Panc1 (cell line): ENCODE data around the gene RSAD2. TPM values are rescaled to one million over a fixed set of nuclear protein-coding genes. Genes with fewer than 3 reads are reported as not detected.

Experiments used
- ATAC-seq: fragments of 200-7000 bp; cut with Tn5 transposase; 2 replicates; pipeline ENCODE4 v1.9.1; 2020; ENCODE audit warnings: mild to moderate bottlenecking, moderate library complexity
- BruUV-seq: library from RNA; stranded (reverse); fragments of 400-500 nt; replicated peaks from 2 replicates; lab custom pipeline; 2021; lab: Mats Ljungman, UMichigan
- CTCF ChIA-PET: fragments of 300-600 bp; sonication (Branson Sonifier 250); formaldehyde crosslinking; loops from one replicate; lab custom pipeline; 2022; ENCODE audit warnings: antibody characterized with exemption; lab: Charles Lee
- POLR2A ChIA-PET: fragments of 300-600 bp; sonication (Branson Sonifier 250); formaldehyde crosslinking; loops from one replicate; lab custom pipeline; 2022; ENCODE audit warnings: antibody characterized with exemption; lab: Charles Lee
- DNase-seq: peaks from one replicate; pipeline ENCODE4 v3.0.0-alpha.2; 2010; ENCODE audit warnings: low read depth, low spot score
- H3K27ac ChIP-seq: 2 replicates; pipeline ENCODE4 v1.5.1; 2011; ENCODE audit warnings: mild to moderate bottlenecking, low read length, inconsistent platforms
- H3K27me3 ChIP-seq: fragments of 200-500 bp; sonication (Bioruptor generic); 2 replicates; pipeline ENCODE4 v1.6.0; 2014; ENCODE audit warnings: low read length, inconsistent platforms; ENCODE audit not compliant: control insufficient read depth, insufficient read depth
- H3K36me3 ChIP-seq: fragments of 200-500 bp; sonication (Bioruptor generic); 2 replicates; pipeline ENCODE4 v1.5.1; 2014; ENCODE audit warnings: inconsistent platforms, mild to moderate bottlenecking, low read length, moderate library complexity; ENCODE audit not compliant: control insufficient read depth, insufficient read depth
- H3K4me1 ChIP-seq: 2 replicates; pipeline ENCODE4 v1.5.1; 2011; ENCODE audit warnings: inconsistent platforms, mild to moderate bottlenecking, low read length, moderate library complexity; ENCODE audit not compliant: control insufficient read depth, insufficient read depth
- H3K4me3 ChIP-seq, 2 experiments: 2 replicates each; pipeline ENCODE4 v1.5.1; 2011 to 2012; ENCODE audit warnings: low read depth in 2 of 2, low read length in 2 of 2, mild to moderate bottlenecking in 2 of 2, inconsistent platforms in 1 of 2, moderate library complexity in 1 of 2
- H3K9me3 ChIP-seq: fragments of 200-500 bp; sonication (Bioruptor generic); 2 replicates; pipeline ENCODE4 v1.5.1; 2014; ENCODE audit warnings: low read depth, mild to moderate bottlenecking, inconsistent platforms, low read length, moderate library complexity; ENCODE audit not compliant: control insufficient read depth, insufficient read depth
- POLR2AphosphoS5 ChIP-seq: IDR thresholded peaks from 2 replicates; pipeline ENCODE4 v1.6.1; 2012; ENCODE audit warnings: mild to moderate bottlenecking, low read depth, low read length, moderate library complexity
- SIN3A ChIP-seq: IDR thresholded peaks from 2 replicates; pipeline ENCODE4 v1.6.1; 2012; ENCODE audit warnings: low read depth, mild to moderate bottlenecking, low read length, moderate library complexity, borderline replicate concordance; ENCODE audit not compliant: insufficient read depth
- TCF7L2 ChIP-seq: IDR thresholded peaks from 2 replicates; pipeline ENCODE4 v1.6.1; 2011; ENCODE audit warnings: mild to moderate bottlenecking, low read depth, low read length, inconsistent platforms
- in situ Hi-C: cut with HindIII; loops from 2 replicates; pipeline ENCODE4 v1.10.0; 2016; ENCODE audit warnings: low sequenced_read_pairs, low pct_unique_long_range_greater_than_20kb
- intact Hi-C: fragments of 100-400 bp; cut with micrococcal nuclease; formaldehyde crosslinking; loops from one replicate; pipeline ENCODE4 v1.10.0; 2022; ENCODE audit not compliant: unreplicated experiment
- total RNA-seq: library from RNA; stranded (reverse); gene quantifications from one replicate; pipeline ENCODE4 v1.2.1, GENCODE V29; 2021; ENCODE audit not compliant: unreplicated experiment
- TF ChIP-seq, protein P1 (sequence below): fragments of 450-650 bp; IDR thresholded peaks from 2 replicates; pipeline ENCODE4 v1.5.1; 2017; ENCODE audit warnings: mild to moderate bottlenecking
- TF ChIP-seq, protein P2 (sequence below), 2 experiments: IDR thresholded peaks; 2 replicates each; pipeline ENCODE4 v1.6.1; 2011 to 2012; ENCODE audit warnings: low read depth in 2 of 2, control low read depth in 1 of 2, low read length in 1 of 2, mild to moderate bottlenecking in 1 of 2, moderate library complexity in 1 of 2; ENCODE audit not compliant: insufficient read depth in 1 of 2

Gene RSAD2
- total RNA-seq, 1 experiment from 2014 or later, result 0.44 TPM

GRCh38 chr2:6866275-6866671, 11.3 kb upstream of the RSAD2 start:
- H3K9me3 ChIP-seq, result no peaks in the 10 kb centered on the region
- no peak for DNase-seq
- no peaks in the 10 kb centered on the region for H3K36me3 ChIP-seq
- in situ Hi-C loops, result no loop called here
- peaks cover 23% of the 10 kb centered on the region for H3K27me3 ChIP-seq
- intact Hi-C loops, result no loop called here
- peak; percentile 82 for ATAC-seq
- H3K4me3 ChIP-seq, result peak overlapping the region; percentile 55 to 56
- no peak overlapping the region for H3K27ac ChIP-seq
- ChIA-PET POLR2A (no interaction called here), CTCF (no interaction called here)
- peaks cover 3% of the 10 kb centered on the region; the same call in 1 of the 2 replicates for H3K4me1 ChIP-seq
- no TSS peak for BruUV-seq
- TF ChIP-seq TCF7L2, result no peak
- TF ChIP-seq, protein P1, sequence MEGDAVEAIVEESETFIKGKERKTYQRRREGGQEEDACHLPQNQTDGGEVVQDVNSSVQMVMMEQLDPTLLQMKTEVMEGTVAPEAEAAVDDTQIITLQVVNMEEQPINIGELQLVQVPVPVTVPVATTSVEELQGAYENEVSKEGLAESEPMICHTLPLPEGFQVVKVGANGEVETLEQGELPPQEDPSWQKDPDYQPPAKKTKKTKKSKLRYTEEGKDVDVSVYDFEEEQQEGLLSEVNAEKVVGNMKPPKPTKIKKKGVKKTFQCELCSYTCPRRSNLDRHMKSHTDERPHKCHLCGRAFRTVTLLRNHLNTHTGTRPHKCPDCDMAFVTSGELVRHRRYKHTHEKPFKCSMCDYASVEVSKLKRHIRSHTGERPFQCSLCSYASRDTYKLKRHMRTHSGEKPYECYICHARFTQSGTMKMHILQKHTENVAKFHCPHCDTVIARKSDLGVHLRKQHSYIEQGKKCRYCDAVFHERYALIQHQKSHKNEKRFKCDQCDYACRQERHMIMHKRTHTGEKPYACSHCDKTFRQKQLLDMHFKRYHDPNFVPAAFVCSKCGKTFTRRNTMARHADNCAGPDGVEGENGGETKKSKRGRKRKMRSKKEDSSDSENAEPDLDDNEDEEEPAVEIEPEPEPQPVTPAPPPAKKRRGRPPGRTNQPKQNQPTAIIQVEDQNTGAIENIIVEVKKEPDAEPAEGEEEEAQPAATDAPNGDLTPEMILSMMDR, result peak; percentile 64

- BruUV-seq, result no TSS peak
- intact Hi-C loops, result no loop called here
- no peak for TF ChIP-seq SIN3A
- TF ChIP-seq, protein P2, sequence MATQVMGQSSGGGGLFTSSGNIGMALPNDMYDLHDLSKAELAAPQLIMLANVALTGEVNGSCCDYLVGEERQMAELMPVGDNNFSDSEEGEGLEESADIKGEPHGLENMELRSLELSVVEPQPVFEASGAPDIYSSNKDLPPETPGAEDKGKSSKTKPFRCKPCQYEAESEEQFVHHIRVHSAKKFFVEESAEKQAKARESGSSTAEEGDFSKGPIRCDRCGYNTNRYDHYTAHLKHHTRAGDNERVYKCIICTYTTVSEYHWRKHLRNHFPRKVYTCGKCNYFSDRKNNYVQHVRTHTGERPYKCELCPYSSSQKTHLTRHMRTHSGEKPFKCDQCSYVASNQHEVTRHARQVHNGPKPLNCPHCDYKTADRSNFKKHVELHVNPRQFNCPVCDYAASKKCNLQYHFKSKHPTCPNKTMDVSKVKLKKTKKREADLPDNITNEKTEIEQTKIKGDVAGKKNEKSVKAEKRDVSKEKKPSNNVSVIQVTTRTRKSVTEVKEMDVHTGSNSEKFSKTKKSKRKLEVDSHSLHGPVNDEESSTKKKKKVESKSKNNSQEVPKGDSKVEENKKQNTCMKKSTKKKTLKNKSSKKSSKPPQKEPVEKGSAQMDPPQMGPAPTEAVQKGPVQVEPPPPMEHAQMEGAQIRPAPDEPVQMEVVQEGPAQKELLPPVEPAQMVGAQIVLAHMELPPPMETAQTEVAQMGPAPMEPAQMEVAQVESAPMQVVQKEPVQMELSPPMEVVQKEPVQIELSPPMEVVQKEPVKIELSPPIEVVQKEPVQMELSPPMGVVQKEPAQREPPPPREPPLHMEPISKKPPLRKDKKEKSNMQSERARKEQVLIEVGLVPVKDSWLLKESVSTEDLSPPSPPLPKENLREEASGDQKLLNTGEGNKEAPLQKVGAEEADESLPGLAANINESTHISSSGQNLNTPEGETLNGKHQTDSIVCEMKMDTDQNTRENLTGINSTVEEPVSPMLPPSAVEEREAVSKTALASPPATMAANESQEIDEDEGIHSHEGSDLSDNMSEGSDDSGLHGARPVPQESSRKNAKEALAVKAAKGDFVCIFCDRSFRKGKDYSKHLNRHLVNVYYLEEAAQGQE (IDR thresholded peaks at IDR 0.05; ENCODE audit: insufficient read depth in 1 of 2, low read depth in 2 of 2, low read length in 1 of 2), result no peak
- no peak for TF ChIP-seq TCF7L2
- TF ChIP-seq, protein P1, result no peak
- TF ChIP-seq POLR2AphosphoS5, result no peak
Measured at GRCh38 chr2:6866982-6867381, 10.6 kb upstream of the RSAD2 start.

More at GRCh38 chr2:6866982-6867381, 10.6 kb upstream of the RSAD2 start:
- Histone ChIP-seq H3K9me3 (no peaks in the 10 kb centered on the region), H3K4me1 (peaks cover 3% of the 10 kb centered on the region; the same call in 1 of the 2 replicates), H3K36me3 (no peaks in the 10 kb centered on the region), H3K27ac (no peak overlapping the region), H3K27me3 (peaks cover 29% of the 10 kb centered on the region), H3K4me3 (no peak overlapping the region)
- ATAC-seq (no peak), DNase-seq (no peak)
- ChIA-PET POLR2A (no interaction called here), CTCF (no interaction called here)
- in situ Hi-C loops, result no loop called here
